AG09319 (cell line): ENCODE measurements around the gene KIF2C.
"Not testable (repeated sequence)": the region's sequence is repeated elsewhere in the genome, so short reads cannot be mapped to it uniquely, and the experiment has no call there.

Experiments used
- DNase-seq: peaks from one replicate; pipeline ENCODE4 v3.0.0-alpha.2; 2010; ENCODE audit warnings: low read depth; ENCODE audit errors: extremely low read depth
- TF ChIP-seq, protein P1 (sequence below): IDR thresholded peaks from 2 replicates; pipeline ENCODE4 v1.5.1; 2011; ENCODE audit warnings: low read depth, mild to moderate bottlenecking, inconsistent platforms, low read length, moderate library complexity

KIF2C gene

DNA sequence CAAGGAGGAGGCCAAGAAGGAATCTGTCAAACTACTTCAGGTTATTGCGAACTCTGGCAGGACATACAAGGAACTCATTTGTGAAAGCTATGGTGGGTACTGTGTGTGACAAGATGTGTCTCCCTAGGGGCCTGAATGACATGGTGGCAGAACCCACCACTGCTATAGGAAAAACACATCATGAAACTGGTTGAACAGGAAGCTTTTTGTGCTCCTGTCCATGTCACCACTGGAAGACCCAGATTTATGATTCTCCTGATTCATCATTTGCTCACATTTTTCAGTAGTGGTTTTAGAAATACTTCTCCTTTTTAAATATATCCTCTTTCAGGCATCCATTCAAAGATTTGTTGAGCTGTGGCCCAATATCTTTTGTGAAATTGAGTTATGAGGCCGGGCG lies 41.5 kb upstream of the KIF2C start:
- TF ChIP-seq, protein P1, sequence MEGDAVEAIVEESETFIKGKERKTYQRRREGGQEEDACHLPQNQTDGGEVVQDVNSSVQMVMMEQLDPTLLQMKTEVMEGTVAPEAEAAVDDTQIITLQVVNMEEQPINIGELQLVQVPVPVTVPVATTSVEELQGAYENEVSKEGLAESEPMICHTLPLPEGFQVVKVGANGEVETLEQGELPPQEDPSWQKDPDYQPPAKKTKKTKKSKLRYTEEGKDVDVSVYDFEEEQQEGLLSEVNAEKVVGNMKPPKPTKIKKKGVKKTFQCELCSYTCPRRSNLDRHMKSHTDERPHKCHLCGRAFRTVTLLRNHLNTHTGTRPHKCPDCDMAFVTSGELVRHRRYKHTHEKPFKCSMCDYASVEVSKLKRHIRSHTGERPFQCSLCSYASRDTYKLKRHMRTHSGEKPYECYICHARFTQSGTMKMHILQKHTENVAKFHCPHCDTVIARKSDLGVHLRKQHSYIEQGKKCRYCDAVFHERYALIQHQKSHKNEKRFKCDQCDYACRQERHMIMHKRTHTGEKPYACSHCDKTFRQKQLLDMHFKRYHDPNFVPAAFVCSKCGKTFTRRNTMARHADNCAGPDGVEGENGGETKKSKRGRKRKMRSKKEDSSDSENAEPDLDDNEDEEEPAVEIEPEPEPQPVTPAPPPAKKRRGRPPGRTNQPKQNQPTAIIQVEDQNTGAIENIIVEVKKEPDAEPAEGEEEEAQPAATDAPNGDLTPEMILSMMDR = no peak

DNA sequence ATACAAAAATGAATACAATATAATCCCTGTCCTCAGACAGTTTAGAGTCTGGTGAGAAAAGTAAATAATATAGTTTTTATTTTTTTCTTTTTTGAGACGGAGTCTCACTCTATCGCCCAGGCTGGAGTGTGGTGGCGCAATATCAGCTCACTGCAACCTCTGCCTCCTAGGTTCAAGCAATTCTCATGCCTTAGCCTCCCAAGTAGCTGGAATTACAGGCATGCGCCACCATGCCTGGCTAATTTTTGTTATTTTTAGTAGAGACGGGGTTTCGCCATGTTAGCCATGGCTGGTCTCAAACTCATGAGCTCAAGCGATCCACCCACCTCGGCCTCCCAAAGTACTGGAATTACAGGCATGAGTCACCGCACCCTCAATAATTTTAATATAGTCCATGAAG lies 40.3 kb upstream of the KIF2C start:
- not testable (repeated sequence) for DNase-seq

More for the DNA sequence above, 41.5 kb upstream of the KIF2C start:
- no peak for DNase-seq

DNA sequence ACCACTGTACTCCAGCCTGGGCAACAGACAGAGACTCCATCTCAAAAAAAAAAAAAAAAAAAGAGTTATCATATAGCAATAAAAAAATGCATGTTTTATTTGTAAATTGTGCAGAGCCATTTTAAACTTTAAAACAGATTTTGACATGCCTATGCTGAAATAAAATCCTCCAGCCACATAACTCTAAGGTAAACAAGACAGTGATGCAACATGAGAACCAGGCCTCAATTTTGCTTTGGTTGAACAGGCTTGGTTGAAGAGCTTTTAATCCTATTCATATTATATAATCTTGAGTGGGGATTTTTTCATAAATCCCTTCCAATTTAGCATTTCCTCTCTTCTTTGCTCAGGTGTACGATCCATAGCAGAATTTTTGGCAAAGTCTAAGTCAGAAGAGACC lies 39.1 kb upstream of the KIF2C start:
- DNase-seq = no peak
- TF ChIP-seq, protein P1 = no peak

DNA sequence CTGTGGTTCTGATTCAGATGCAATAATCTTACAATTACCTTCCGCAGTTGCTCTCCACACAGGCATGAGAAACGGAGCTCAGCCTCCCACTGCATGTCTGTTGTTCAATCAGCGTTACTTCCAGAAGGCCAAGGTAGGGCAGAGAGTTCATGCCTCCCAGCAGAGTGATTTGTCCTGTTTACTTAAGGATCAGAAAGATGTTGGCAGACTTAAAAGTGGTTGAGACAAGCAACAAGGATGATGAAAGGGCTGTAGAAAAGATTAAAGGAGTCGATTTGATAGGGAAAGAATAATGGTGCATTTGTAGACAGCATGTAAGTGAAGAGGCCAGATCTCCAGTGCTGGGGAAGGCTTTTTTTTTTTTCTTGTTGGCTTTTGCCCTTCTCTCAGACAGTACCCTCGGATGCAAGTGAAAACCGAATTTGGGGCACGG lies 38.5 kb upstream of the KIF2C start:
- TF ChIP-seq, protein P1 = no peak
- DNase-seq = no peak

DNA sequence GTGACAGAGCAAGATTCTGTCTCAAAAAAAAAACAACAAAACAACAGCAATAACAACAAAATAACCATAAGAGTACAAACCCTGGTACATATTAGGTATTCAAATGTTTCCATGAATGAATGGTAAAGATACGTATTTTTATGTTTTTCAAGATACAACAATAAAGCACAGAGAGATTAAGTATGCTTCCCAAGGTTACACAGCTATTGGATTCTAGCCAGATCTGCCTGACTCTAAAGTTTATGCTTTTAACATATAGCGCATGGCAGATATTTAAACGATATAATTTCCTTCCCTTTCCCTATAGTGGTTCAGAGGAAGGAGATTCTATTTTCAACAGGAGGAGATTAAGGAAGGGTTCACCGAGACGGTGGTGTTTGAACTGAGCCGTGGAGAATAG lies 34.2 kb upstream of the KIF2C start:
- TF ChIP-seq, protein P1 = no peak
- DNase-seq = no peak

DNA sequence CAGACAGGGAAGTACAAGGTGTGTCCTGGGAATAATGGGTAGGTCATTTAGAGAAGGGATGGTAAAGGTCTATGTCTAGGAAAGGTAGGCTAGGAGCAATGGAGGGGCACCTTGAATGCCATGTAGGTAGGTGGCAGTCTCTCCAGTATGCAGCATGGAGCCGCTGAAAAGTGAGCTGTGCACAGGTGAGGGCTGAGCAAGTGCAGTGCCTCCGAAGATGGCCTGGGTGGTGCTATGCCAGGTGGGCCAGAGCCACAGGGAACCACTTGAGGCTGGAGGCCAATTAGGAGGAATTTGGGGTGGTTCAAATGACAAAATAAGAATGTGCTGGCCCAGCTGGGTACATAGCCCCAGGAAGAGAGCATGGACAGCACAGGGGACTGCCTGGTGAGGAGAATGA lies 33.7 kb upstream of the KIF2C start:
- DNase-seq = no peak
- TF ChIP-seq, protein P1 = no peak

DNA sequence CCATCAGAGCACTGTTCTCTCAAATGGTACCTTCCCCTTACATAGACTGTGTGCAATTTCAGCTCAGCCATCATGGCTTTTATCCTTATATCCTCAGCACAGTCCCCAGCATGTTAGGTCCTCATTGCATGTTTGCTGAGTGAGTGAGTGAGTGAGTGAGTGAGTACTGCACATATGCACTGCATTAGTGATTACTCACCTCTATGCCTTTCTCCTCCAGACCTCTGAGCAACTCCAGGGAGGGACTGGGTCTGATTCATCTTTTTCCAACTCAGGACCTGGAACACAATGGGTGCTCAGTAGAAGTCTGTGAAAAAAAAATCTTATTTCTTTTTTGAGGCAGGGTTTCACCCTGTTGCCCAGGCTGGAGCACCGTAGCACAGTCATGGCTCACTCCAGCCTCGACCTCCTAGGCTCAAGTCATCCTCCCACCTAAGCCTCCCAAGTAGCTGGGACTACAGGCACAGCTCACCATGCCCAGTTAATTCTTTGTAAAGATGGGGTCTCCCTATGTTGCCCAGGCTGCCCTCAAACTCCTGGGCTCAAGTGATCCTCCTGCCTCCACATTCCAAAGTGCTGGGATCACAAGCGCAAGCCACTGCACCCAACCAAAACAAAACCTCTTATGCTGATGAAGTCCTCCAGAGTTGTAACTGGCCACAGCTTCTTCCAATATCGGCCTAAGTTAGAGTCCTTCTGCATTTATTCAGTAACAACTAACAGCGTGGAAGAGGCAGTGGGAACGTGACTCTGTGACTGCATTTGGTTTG lies 32.3 kb upstream of the KIF2C start:
- DNase-seq = peak; percentile 68

More for the DNA sequence above, 32.3 kb upstream of the KIF2C start:
- TF ChIP-seq, protein P1 = no peak
